Muscle of leg (tissue), 9 donors: Measurements from ENCODE around the gene RAC2. TPM values are rescaled to one million over a fixed set of nuclear protein-coding genes. Genes with fewer than 3 reads are reported as not detected.

Experiments
- polyA plus RNA-seq, 8 donors: library from polyadenylated mRNA; unstranded; fragments of 120-200 nt; gene quantifications; one replicate each; pipeline versions ENCODE4 v1.2.1 to v1.2.3, GENCODE V29; 2013; ENCODE audit warnings: inconsistent platforms in 1 of 8, low replicate concordance in 1 of 8; ENCODE audit not compliant: insufficient read length in 8 of 8, insufficient read depth in 1 of 8
- total RNA-seq: library from RNA; stranded (reverse); fragments of 120-200 nt; gene quantifications from one replicate; pipeline ENCODE4 v1.2.4, GENCODE V29; 2013

The RAC2 gene
- total and polyA plus RNA-seq, 9 donors: 2.4 to 11.2 (median 7.0) TPM

Other genes starting within 250 kb of the RAC2 start
- 22.3 TPM for gene TST, start 224.8 kb downstream of the RAC2 start, total RNA-seq
- gene TST, start 224.8 kb downstream of the RAC2 start, polyA plus RNA-seq: 10 to 100 TPM; 16.2 to 21.8 (median 17.2) TPM
- gene MPST, start 224.5 kb downstream of the RAC2 start, total RNA-seq: 56.0 TPM
- 10 to 100 TPM; 44.4 to 64.0 (median 51.9) TPM for gene MPST, start 224.5 kb downstream of the RAC2 start, polyA plus RNA-seq
- 10.6 TPM for gene KCTD17, start 192.5 kb downstream of the RAC2 start, total RNA-seq
- gene KCTD17, start 192.5 kb downstream of the RAC2 start, polyA plus RNA-seq: 10 to 100 TPM; 15.6 to 22.1 (median 19.5) TPM
- gene TMPRSS6, start 134.6 kb downstream of the RAC2 start, total RNA-seq: not detected
- gene TMPRSS6, start 134.6 kb downstream of the RAC2 start, polyA plus RNA-seq: under 1 TPM; 0.04 to 0.18 (median 0.11) TPM
- 0.27 TPM for gene IL2RB, start 94.4 kb downstream of the RAC2 start, total RNA-seq
- 1 to 10 TPM in 5 of 8 donors, under 1 TPM in 3; 0.68 to 1.7 (median 1.3) TPM for gene IL2RB, start 94.4 kb downstream of the RAC2 start, polyA plus RNA-seq
- 10.3 TPM for gene C1QTNF6, start 56.0 kb downstream of the RAC2 start, total RNA-seq
- 10 to 100 TPM; 13.7 to 28.9 (median 18.6) TPM for gene C1QTNF6, start 56.0 kb downstream of the RAC2 start, polyA plus RNA-seq
- gene SSTR3, start 31.8 kb downstream of the RAC2 start, total RNA-seq: not detected
- gene SSTR3, start 31.8 kb downstream of the RAC2 start, polyA plus RNA-seq: under 1 TPM in 1 of 8 donors, not detected in 7; 0.04 TPM
- 6.5 TPM for gene CYTH4, start 38.2 kb upstream of the RAC2 start, total RNA-seq
- 1 to 10 TPM; 4.6 to 9.6 (median 5.7) TPM for gene CYTH4, start 38.2 kb upstream of the RAC2 start, polyA plus RNA-seq
- gene ELFN2, start 183.2 kb upstream of the RAC2 start, total RNA-seq: 0.35 TPM
- gene ELFN2, start 183.2 kb upstream of the RAC2 start, polyA plus RNA-seq: 1 to 10 TPM in 5 of 8 donors, under 1 TPM in 3; 0.67 to 2.2 (median 1.3) TPM
- 5.2 TPM for gene MFNG, start 242.1 kb upstream of the RAC2 start, total RNA-seq
- gene MFNG, start 242.1 kb upstream of the RAC2 start, polyA plus RNA-seq: 1 to 10 TPM; 5.0 to 10.0 (median 6.2) TPM